Pons (tissue), 1 donor: Measurements from ENCODE around the gene MYL9.
A peak's percentile ranks its signal among the peaks of the same experiment; 100 is the strongest.

ENCODE experiments used
- DNase-seq: peaks from one replicate; pipeline ENCODE4 v3.0.0-alpha.2; 2016; ENCODE audit warnings: low spot score

MYL9 gene

DNA sequence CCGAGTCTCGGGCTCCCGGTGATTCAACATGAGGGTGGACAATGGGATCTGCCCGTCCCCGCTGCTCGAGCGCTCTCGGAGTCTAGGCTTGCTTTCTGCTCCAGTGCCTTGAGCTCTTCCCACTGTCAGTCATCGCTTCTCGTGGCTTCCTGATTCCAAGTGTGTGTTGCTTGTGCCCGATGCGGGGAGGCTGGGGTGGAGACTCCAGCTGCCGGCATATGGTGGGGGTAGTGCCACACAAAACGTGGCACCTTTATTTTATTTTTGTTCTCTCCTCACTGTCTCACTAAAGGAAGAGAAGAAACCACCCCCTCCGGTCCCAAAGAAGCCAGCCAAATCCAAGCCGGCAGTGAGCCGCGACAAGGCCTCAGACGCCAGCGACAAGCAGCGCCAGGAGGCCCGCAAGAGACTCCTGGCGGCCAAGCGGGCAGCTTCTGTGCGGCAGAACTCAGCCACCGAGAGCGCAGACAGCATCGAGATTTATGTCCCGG lies 14.8 kb upstream of the MYL9 start:
- DNase-seq = no peak

- DNase-seq = no peak
These were observed 13.8 kb upstream of the MYL9 start for GRCh38 chr20:36527331-36528125.

DNA sequence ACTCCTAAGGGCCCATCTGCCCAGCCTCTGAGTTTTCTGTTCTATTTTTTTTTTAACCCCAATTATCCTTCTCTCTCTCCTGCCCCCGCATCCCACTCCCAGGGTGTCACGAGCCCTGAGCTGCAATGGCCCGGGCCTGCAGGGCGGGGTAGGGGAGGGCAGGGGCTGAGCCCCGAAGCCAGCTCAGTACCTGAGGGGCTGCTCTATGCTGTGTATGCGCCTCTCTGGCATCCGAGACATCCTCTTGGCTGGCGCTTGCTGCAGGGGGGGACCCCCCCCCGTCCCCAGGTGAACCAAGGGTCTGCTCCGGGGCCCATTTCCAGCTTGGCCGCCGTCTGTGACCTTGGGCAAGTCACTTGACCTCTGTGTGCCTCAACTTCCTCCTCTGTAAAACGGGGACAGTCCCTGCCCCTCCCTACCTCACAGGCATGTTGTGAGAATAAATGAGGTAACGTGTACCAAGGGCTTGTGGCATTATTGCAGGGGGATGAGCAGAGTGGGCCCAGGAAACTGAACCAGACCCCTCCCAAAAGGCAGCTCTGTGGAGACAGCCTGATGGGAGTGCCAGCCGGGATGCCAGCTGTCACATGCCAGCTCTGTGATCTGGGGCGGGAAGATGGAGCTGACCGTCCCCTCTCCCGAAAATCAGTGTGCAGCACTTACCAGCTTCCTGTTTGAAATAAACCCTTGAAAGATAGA lies 13.0 kb upstream of the MYL9 start:
- no peak for DNase-seq

GRCh38 chr20:36528875-36529417 lies 12.4 kb upstream of the MYL9 start:
- no peak for DNase-seq

- DNase-seq = no peak
These were observed 8.9 kb upstream of the MYL9 start for GRCh38 chr20:36532388-36532787.

DNA sequence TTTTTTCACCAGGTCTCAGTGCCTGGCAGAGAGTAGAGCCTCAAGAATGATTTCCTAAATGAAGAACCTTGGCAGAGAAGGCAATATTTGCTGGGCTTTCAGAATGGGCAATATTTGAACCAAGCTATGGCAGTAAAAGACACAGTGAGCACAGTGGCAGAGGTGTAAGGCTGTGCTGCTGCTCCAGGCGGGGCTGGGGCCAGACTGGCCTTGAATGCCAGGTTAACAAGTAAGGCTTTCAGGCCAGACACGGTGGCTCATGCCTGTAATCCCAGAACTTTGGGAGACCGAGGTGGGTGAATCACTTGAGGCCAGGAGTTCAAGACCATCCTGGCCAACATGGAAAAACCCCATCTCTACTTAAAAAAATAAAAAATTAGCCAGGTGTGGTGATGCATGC lies 8.5 kb upstream of the MYL9 start:
- DNase-seq = no peak

- no peak for DNase-seq
These were observed 3.1 kb upstream of the MYL9 start for GRCh38 chr20:36538026-36538722.

- no peak for DNase-seq
These were observed 638 bp upstream of the MYL9 start for GRCh38 chr20:36540551-36541211.

DNA sequence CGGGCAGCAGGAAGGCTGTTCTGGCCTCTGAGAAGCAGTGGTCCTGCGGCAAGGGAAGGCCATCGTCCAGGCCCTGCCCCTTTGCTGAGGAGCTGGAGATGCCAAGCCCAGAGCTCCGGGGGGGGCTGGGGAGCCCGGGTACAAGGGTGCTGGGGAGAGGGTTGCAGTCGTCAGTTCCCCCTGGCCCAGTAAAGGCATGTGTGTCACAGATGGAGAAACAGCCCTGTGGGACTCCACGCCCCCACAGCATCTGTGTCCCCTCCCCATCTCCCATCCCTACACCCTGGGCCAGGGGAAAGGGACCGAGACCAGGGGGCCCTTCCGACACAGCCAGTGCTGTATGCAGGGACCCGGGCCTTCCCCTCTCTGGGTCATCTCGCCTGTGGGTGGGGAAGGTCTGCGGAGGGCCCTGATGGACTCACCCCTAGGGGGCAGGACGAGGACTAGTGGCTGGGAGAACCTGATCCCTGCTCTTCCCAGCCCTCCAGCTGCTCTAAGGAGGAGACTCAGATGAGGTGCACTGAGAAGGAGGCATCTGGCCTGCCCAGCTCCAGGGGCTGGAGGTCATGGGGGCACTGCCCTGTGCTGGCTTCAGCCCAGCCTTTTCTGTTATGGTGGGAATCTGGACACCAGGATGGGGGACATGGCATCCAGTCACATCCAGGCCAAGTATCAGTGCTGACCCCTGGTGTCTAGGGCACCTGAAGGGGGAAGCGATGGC lies 609 bp downstream of the MYL9 start:
- no peak for DNase-seq

- DNase-seq = no peak
These were observed 1.3 kb downstream of the MYL9 start for GRCh38 chr20:36542516-36543183.

DNA sequence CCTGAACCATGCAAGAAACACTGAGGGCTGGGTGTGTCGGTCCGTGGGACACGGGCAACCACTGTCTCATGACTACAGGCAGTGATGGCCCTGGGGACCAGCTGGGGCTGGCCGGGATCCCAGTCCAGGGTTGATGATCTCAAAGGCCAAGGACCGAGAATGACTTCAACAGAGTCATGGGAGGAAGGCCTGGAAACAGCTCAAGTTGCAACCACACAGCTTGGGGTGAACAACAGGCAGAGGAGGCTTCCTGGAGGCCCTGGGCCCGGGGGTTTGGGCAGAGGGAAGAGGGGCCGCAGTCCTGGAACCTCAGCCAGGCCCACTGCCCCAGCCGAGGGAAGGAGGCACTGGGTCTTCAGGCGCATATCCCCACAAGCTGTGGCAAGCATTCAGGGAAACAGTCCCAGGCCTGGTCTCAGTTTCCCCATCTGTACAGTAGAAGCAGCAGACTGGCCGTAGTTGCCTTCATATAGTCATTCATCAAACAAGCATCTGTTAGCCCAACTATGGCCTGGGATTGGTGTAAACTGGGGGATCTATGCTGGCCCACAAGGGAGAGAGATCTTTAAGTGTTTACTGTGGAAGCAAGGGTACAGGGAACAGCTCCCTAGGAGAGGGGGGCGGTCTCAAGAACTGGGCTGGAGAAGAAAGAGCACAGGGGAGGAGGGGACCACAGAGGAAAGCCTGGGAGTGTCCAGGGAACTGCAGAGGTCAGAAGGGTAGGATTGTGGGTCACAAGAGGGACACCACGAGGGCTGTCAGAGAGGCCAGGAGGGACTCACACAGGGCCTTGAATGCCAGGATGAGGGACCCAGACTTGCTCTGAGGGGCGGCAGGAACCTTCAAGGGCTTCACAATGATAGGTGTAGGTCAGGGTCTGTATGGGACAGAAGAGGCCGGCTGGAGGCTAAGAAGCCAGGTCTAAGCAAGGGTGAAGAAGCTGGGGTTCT lies 2.1 kb downstream of the MYL9 start:
- DNase-seq = peak; percentile 6

DNA sequence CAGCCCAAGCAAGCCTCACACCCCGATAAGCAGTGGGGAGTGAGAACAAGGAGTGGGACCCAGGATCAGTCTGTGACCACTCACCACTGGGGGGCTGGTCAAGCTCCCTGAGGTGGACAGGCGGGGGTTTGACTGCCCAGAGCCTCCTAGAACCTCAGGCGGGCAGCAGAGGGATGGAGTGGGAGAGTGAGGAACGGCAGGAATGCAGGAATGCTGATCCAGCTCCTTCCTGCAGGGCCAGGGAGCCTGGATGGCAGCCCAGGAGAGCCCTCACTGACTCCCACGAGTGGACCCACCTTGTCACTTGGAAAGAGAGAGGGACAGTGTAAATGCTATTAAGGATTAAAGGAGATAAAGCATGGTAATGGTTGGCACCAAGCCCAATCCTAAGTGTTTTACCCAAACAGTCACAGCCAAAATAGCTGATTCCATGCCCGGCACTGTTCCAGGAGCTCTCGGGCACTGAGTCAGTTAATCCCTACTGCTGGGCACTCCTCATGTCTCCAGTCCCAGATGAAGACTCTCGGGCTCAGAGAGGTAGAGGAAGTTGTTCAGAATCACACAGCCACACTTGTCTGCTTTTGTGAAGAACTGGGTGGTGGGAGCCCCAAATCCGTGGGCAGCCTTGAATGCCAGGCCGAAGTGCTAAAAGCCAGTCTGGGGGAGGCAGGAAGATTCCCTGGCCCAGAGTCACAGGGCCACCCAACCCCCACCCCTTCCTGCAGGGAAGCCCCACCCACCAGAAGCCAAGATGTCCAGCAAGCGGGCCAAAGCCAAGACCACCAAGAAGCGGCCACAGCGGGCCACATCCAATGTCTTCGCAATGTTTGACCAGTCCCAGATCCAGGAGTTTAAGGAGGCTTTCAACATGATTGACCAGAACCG lies 3.1 kb downstream of the MYL9 start:
- no peak for DNase-seq

DNA sequence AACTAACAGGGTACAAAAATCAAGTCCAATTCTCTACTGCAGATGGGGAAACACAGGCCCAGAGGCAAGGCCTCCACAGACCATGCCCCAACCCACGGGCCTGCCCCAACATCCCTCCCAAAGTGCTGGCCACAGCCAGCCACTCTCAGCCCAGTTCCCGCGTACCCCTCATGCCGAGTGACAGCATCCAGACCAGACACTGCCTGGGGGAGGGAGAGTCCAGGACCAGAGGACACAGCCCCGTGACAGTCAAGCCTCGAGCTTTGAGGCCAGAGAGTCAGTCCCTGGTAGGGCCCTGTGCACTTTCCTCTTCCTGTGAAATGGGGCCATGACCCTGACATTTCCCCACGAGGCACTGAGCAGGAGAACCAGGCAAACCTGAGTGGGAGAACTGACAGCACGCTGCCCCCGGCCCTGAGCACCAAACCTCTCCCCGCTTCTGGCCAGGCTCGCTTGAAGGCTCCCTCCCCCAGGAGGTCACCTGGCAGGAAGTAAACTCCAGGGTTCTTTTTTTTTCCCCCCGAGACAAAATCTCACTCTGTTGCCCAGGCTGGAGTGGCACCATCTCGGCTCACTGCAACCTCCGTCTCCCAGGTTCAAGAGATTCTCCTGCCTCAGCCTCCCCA lies 4.9 kb downstream of the MYL9 start:
- no peak for DNase-seq

- no peak for DNase-seq
These were observed 6.1 kb downstream of the MYL9 start for GRCh38 chr20:36547186-36548005.

- no peak for DNase-seq
These were observed 6.6 kb downstream of the MYL9 start for GRCh38 chr20:36548006-36548315.

GRCh38 chr20:36548704-36549627 lies 7.6 kb downstream of the MYL9 start:
- DNase-seq = no peak
